Suprapubic skin (tissue), 4 donors: Measurements from ENCODE around the gene PCYOX1L. TPM values are rescaled to one million over a fixed set of nuclear protein-coding genes. Genes with fewer than 3 reads are reported as not detected.

Source experiments
- DNase-seq, 2 donors: peaks; one replicate each; pipeline ENCODE4 v3.0.0-alpha.2; 2019; ENCODE audit warnings: low spot score in 2 of 2
- H3K27ac ChIP-seq: fragments of 200-600 bp; sonication (generic); one replicate; pipeline ENCODE4 v1.5.1; 2019
- H3K27me3 ChIP-seq: fragments of 200-600 bp; sonication (generic); one replicate; pipeline ENCODE4 v1.5.1; 2019
- H3K36me3 ChIP-seq: fragments of 200-600 bp; sonication (generic); one replicate; pipeline ENCODE4 v1.5.1; 2019
- H3K4me1 ChIP-seq: fragments of 200-600 bp; sonication (generic); one replicate; pipeline ENCODE4 v1.5.1; 2019
- H3K4me3 ChIP-seq: fragments of 200-600 bp; sonication (generic); one replicate; pipeline ENCODE4 v1.5.1; 2019; ENCODE audit warnings: mild to moderate bottlenecking
- H3K9me3 ChIP-seq: fragments of 200-600 bp; sonication (generic); one replicate; pipeline ENCODE4 v1.5.1; 2019
- CTCF ChIP-seq, 2 donors: fragments of 200-600 bp in 1 of 2; fragments of 450-650 bp in 1 of 2; sonication (generic) in 1 of 2; IDR thresholded peaks; one replicate each; pipeline ENCODE4 v1.5.1; 2016 to 2019; ENCODE audit warnings: antibody characterized with exemption in 2 of 2, mild to moderate bottlenecking in 1 of 2, moderate library complexity in 1 of 2
- EP300 ChIP-seq: sonication (generic); formaldehyde crosslinking; IDR thresholded peaks from one replicate; pipeline ENCODE4 v1.6.1; 2017; ENCODE audit warnings: antibody characterized with exemption
- POLR2A ChIP-seq, 2 donors: fragments of 450-650 bp; IDR thresholded peaks; one replicate each; pipeline ENCODE4 v1.6.1; 2017; ENCODE audit warnings: antibody characterized with exemption in 2 of 2, mild to moderate bottlenecking in 2 of 2, moderate library complexity in 2 of 2
- POLR2AphosphoS5 ChIP-seq, 3 donors: sonication (generic); formaldehyde crosslinking; IDR thresholded peaks; one replicate each; pipeline ENCODE4 v1.6.1; 2017; ENCODE audit warnings: antibody characterized with exemption in 3 of 3
- WGBS: methylation state at CpG from one replicate; pipeline ENCODE4 v1.1.5; 2018; 5-methylcytosine and 5-hydroxymethylcytosine counted together
- total RNA-seq, 4 donors: library from RNA; depleted of rRNA; stranded (reverse); fragments of >200 nt; gene quantifications; one replicate each; pipeline ENCODE4 v1.1.0, GENCODE V29; 2016

Gene PCYOX1L
- total RNA-seq, 4 donors from 2014 or later: 4.5 to 11.8 (median 5.8) TPM

- H3K27ac ChIP-seq: no peak overlapping the region
- WGBS: 92% methylated on average over 11 of the region's 12 CpGs
- peak in 1 of 2 donors; percentile 71 for DNase-seq
- H3K36me3 ChIP-seq: no peaks in the 10 kb centered on the region
- no peaks in the 10 kb centered on the region for H3K9me3 ChIP-seq
- H3K4me3 ChIP-seq: no peak overlapping the region
- peaks cover 5% of the 10 kb centered on the region for H3K4me1 ChIP-seq
- no peak for TF ChIP-seq EP300
- H3K27me3 ChIP-seq: no peaks in the 10 kb centered on the region
Measured at GRCh38 chr5:149376104-149376503, 18.3 kb downstream of the PCYOX1L start.

DNA sequence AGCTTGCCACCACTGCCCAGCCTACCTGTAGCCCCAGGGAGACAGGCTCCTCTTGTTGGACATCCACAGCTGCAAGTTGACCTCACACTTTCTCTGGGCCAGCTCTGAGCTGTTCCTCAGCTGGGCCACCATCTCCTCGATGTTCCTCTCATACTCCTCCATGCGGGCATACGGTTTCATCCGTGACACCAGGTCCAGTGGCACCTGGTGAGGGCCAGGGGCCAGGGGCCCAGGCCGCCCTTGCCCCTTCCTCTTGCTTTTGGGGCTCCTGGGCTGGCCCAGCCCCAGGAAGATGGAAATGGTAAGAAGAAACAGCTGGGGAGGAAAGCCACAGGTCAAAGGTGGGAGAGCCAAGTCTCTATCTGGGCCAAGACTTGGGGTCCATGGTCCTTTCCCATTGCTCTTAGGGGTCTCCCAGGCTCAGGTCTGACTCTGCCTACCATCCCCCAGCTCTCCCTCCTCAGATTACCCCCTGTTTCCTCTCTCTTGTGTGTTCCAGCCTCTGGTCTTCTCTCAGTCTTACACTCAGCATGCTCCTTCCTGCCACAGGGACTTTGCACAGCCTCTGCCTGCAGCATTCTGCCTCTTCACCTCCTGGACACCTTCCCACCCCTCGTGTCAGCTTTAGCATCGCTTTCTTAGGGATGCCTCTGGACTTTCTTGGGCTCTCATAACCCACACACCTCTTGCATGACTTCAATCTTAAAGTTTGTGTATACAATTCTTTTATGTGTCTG lies 19.0 kb downstream of the PCYOX1L start:
- DNase-seq: no peak
- WGBS: 92% methylated on average over 3 of the region's 7 CpGs
- no peak overlapping the region for H3K4me3 ChIP-seq
- H3K36me3 ChIP-seq: no peaks in the 10 kb centered on the region
- H3K27ac ChIP-seq: no peak overlapping the region
- TF ChIP-seq POLR2AphosphoS5 (IDR thresholded peaks at IDR 0.05) (no peak), CTCF (IDR thresholded peaks at IDR 0.05) (no peak), POLR2A (IDR thresholded peaks at IDR 0.05) (no peak), EP300 (no peak)
- H3K9me3 ChIP-seq: no peaks in the 10 kb centered on the region
- H3K27me3 ChIP-seq: no peaks in the 10 kb centered on the region
- H3K4me1 ChIP-seq: peaks cover 3% of the 10 kb centered on the region

DNA sequence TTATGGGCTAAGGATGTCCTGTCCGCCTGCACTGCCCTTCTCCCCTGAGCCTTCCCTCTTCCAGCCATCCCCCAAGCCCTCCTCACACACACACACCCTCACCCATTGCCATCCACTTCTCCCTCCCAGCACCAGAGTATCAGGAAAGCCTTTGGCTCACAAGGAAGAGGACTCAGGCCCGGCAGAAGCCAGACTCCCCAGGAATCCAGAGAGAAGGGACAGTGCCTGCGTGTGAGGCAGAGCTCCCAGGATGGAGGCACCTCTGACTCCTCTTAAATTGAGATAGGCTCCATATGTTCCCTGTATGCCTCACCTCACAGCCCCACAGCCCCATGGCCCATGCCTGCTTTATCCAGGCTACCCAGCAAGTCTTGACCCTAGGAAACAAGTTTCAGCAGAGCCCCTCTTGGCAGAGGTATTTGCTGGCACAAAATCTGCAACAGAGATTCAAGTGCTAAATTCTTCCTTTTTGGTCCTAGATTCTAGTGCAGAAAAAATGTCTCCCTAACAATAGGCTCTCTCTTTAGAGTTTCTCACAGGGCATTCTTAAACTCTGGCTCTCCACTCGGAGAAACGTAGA lies 20.5 kb downstream of the PCYOX1L start:
- no peak overlapping the region for H3K27ac ChIP-seq
- H3K36me3 ChIP-seq: no peaks in the 10 kb centered on the region
- H3K4me1 ChIP-seq: peaks cover 7% of the 10 kb centered on the region
- no peaks in the 10 kb centered on the region for H3K27me3 ChIP-seq
- no peak for DNase-seq
- WGBS: 36% methylated on average over 5 of the region's 5 CpGs
- H3K4me3 ChIP-seq: no peak overlapping the region
- TF ChIP-seq POLR2A (IDR thresholded peaks at IDR 0.05): no peak
- TF ChIP-seq POLR2AphosphoS5 (IDR thresholded peaks at IDR 0.05): no peak
- no peak for TF ChIP-seq EP300
- TF ChIP-seq CTCF (IDR thresholded peaks at IDR 0.05): no peak
- H3K9me3 ChIP-seq: no peaks in the 10 kb centered on the region

DNA sequence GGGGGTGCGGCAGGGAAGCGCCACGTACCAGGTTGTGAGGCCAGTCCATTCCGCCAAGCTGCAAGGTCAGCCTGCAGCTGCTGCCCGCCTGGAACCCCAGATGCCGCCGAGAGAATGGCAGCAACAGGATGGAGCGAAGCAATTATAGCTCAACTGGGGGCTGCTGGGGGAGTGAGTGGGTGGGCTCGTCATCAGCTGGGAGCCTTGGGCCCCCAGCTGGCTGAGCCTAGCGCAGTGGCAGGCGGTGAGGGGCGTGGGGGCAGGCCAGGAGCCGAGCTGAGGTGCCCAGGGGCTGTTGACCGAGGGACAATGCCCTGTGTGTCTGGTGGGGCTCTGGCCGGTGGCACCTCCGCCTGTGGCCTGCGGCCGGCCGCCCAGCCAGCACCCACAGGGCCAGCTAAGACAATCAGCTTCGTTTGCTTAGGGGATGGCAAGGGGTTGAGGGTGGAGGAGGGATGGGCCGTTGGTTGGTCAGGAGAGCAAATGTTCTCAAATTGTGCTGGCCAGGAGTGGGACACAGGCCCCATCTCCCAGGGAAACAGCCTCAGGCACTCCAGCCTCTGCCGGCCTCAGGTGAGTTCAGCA lies 21.4 kb downstream of the PCYOX1L start, which contains the start of gene IL17B:
TSS of gene IL17B (minus strand) at position 116 of the 585 bp plus-strand sequence. CDS start at position 49, 67 bp downstream.
- WGBS: 84% methylated on average over 15 of the region's 22 CpGs
- H3K4me3 ChIP-seq: no peak within 1 kb of the TSS
- H3K27ac ChIP-seq: peak within 1 kb of the TSS; percentile 44
- peaks cover 7% of the 10 kb centered on the region for H3K4me1 ChIP-seq
- no peaks in the 10 kb centered on the region for H3K36me3 ChIP-seq
- H3K27me3 ChIP-seq: no peaks in the 10 kb centered on the region
- TF ChIP-seq CTCF (IDR thresholded peaks at IDR 0.05): no peak
- no peak for TF ChIP-seq POLR2AphosphoS5 (IDR thresholded peaks at IDR 0.05)
- no peak for TF ChIP-seq POLR2A (IDR thresholded peaks at IDR 0.05)
- TF ChIP-seq EP300: no peak
- no peak for DNase-seq
- H3K9me3 ChIP-seq: no peaks in the 10 kb centered on the region

DNA sequence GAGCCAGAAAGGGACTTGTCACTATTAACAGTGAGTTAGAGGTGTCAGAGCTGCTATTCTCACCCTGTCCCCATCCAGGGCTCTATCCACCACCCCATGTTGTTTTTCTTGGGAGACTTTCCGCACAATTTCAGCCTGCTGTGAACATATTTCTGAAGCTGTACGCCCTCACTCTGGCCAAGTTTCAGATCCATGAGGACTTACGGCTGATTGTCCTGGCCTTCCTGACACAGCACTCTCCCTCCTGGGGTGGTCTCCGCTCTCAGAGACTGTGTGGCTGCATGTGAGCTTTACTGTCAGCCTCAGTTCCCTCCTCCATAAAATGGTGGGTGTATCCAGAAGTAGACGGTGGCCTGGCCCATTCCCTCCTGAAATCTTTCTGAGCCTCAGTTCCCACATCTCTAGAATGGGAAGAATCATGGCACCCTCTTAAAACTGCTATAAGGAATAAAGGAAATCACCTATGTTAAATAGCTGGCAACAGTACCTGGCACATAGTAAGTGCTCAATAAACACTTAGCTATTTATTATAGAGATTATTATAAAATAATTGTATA lies 22.1 kb downstream of the PCYOX1L start:
- no peak for DNase-seq
- Histone ChIP-seq H3K36me3 (no peaks in the 10 kb centered on the region), H3K9me3 (no peaks in the 10 kb centered on the region), H3K4me1 (peaks cover 7% of the 10 kb centered on the region), H3K4me3 (no peak overlapping the region), H3K27me3 (no peaks in the 10 kb centered on the region), H3K27ac (peak overlapping the region; percentile 44)
- WGBS: 98% methylated on average over 5 of the region's 5 CpGs
- no peak for TF ChIP-seq EP300
- TF ChIP-seq POLR2A (IDR thresholded peaks at IDR 0.05): no peak
- TF ChIP-seq CTCF (IDR thresholded peaks at IDR 0.05): no peak
- TF ChIP-seq POLR2AphosphoS5 (IDR thresholded peaks at IDR 0.05): no peak
